Measurements from ENCODE around the gene CYTH4.

Gene CYTH4

DNA sequence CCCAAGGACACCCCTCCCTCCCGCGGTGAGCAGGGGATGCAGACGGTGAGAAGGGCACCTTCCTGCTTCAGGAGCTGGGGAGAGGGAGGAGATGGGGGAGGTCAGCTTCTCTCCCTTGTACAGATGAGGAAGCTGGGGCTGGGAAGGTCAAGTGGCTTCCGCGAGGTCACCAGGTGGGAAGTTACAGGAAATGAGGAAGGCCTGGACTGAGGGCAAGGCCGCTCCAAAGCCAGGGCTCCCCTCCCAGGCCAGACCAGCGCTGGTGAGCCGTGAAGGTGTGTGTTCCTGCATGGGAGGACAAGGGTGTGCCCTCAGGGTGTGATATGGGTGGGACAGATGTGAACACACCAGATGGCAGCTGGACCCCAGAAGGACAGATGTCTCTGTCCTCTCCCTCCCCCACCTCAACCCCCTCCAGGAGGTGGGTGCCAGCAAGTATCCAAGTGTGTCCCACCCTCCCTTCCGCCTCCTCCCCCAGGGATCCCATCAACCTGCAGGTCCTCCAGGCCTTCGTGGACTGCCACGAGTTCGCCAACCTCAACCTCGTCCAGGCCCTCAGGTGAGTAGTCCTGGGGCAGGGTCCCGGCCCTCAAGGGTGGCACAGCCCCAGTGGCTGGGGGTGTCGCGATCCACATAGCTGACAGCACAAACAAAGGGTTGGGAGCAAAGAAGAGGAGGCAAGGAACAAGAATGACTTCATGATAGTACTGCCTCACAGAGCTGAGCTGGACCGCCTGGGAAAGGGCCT, 16.6 kb downstream of the CYTH4 start:
- Histone ChIP-seq H3K4me3 (ENCODE audit: low read length) (no peak overlapping the region), H3K9me3 (ENCODE audit: control insufficient read depth, low read length) (no peaks in the 10 kb centered on the region), H3K36me3 (ENCODE audit: control insufficient read depth, insufficient read depth, low read length, severe bottlenecking) (no peaks in the 10 kb centered on the region), H3K4me1 (ENCODE audit: control insufficient read depth, insufficient read depth, low read length) (peaks cover 8% of the 10 kb centered on the region), H3K27me3 (replicated peaks; ENCODE audit: control insufficient read depth, insufficient read depth, low read length) (no peaks in the 10 kb centered on the region), H3K9ac (ENCODE audit: low read length) (no peak overlapping the region)
- no peak for DNase-seq (ENCODE audit: low read depth)

DNA sequence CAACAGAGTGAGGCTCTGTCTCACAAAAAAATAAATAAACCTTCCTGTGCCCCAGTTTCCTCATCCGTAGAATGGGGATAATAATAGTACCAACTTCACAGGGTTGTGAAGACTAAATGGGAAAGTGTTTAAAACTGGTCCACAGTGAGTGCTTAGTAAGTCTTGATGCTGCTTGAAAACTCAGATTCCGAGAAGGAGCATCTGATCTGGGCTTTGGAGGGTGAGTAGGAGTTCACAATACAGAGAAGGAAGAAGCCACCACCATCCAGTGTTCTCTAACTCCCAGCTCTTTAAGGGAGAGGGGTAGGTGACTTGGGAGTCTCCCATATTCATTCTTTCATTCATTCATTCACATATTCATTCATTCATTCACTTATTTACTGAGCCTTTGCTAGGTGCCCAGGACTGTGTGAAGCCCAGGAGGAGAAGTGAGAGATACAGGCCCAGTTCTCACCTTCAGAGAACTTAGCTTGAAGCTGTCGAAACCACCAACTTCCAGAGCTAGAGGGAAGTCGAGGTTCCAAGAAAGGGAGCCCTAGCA, 17.7 kb downstream of the CYTH4 start:
- Histone ChIP-seq H3K9ac (ENCODE audit: low read length) (no peak overlapping the region), H3K9me3 (ENCODE audit: control insufficient read depth, low read length) (no peaks in the 10 kb centered on the region), H3K4me1 (ENCODE audit: control insufficient read depth, insufficient read depth, low read length) (peaks cover 17% of the 10 kb centered on the region), H3K27me3 (replicated peaks; ENCODE audit: control insufficient read depth, insufficient read depth, low read length) (no peaks in the 10 kb centered on the region), H3K36me3 (ENCODE audit: control insufficient read depth, insufficient read depth, low read length, severe bottlenecking) (no peaks in the 10 kb centered on the region), H3K4me3 (ENCODE audit: low read length) (no peak overlapping the region)
- no peak for DNase-seq (ENCODE audit: low read depth)

DNA sequence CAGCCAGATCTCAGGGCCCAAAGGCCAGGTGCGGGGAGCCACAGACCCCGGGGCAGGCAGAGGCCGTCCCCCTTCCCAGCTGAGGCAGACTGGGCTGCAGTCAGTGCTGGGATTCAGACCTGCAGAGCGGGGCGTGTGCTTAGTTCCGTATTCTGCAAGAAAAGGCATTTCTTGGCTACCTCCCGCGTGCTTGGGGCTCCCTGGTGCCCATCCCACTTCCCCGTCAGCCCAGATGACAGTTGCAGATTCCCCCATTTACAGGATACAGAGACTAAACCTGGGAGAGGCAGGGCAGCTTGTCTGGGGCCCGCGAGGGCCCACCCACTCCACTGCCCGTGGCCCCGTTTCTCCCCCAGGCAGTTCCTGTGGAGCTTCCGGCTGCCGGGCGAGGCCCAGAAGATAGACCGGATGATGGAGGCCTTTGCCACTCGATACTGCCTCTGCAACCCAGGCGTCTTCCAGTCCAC, 18.3 kb downstream of the CYTH4 start:
- H3K4me3 ChIP-seq (ENCODE audit: low read length) = no peak overlapping the region
- H3K9ac ChIP-seq (ENCODE audit: low read length) = no peak overlapping the region
- H3K9me3 ChIP-seq (ENCODE audit: control insufficient read depth, low read length) = no peaks in the 10 kb centered on the region
- DNase-seq (ENCODE audit: low read depth) = no peak
- H3K27me3 ChIP-seq (replicated peaks; ENCODE audit: control insufficient read depth, insufficient read depth, low read length) = no peaks in the 10 kb centered on the region
- H3K4me1 ChIP-seq (ENCODE audit: control insufficient read depth, insufficient read depth, low read length) = peaks cover 17% of the 10 kb centered on the region
- H3K36me3 ChIP-seq (ENCODE audit: control insufficient read depth, insufficient read depth, low read length, severe bottlenecking) = no peaks in the 10 kb centered on the region

DNA sequence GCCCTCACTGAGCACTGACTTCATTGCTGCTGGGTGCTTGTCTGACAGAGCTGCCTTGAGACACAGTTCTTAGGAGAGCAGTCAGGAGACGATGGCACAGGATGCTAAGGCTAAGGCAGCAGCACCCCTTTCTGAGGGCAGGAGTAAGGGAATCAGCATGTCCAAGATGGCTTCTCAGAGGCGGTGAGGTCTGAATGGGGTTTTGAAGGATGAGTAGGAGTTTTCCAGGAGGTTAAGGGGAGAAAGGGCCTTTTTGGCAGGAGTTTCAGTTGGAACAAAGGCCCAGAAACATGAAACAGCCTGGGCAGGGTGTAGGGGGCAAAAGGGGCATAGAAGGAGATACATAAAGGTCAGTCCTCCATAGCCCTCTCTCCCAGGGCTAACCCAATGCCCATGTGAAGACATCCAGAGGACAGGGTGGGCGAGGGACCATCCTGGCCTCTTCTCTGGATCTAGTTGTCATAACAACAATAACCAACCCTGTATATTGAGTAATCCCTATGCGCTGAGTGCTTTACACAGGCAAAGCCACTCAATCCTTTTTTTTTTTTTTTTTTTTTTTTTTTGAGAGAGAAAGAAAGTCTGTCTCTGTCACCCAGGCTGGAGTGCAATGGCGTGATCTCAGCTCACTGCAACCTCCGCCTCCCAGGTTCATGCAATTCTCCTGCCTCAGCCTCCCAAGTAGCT, 19.0 kb downstream of the CYTH4 start:
- H3K36me3 ChIP-seq (ENCODE audit: control insufficient read depth, insufficient read depth, low read length, severe bottlenecking) = no peaks in the 10 kb centered on the region
- no peak overlapping the region for H3K9ac ChIP-seq (ENCODE audit: low read length)
- H3K4me3 ChIP-seq (ENCODE audit: low read length) = no peak overlapping the region
- DNase-seq (ENCODE audit: low read depth) = no peak
- H3K27me3 ChIP-seq (replicated peaks; ENCODE audit: control insufficient read depth, insufficient read depth, low read length) = no peaks in the 10 kb centered on the region
- H3K9me3 ChIP-seq (ENCODE audit: control insufficient read depth, low read length) = no peaks in the 10 kb centered on the region
- peaks cover 19% of the 10 kb centered on the region for H3K4me1 ChIP-seq (ENCODE audit: control insufficient read depth, insufficient read depth, low read length)

DNA sequence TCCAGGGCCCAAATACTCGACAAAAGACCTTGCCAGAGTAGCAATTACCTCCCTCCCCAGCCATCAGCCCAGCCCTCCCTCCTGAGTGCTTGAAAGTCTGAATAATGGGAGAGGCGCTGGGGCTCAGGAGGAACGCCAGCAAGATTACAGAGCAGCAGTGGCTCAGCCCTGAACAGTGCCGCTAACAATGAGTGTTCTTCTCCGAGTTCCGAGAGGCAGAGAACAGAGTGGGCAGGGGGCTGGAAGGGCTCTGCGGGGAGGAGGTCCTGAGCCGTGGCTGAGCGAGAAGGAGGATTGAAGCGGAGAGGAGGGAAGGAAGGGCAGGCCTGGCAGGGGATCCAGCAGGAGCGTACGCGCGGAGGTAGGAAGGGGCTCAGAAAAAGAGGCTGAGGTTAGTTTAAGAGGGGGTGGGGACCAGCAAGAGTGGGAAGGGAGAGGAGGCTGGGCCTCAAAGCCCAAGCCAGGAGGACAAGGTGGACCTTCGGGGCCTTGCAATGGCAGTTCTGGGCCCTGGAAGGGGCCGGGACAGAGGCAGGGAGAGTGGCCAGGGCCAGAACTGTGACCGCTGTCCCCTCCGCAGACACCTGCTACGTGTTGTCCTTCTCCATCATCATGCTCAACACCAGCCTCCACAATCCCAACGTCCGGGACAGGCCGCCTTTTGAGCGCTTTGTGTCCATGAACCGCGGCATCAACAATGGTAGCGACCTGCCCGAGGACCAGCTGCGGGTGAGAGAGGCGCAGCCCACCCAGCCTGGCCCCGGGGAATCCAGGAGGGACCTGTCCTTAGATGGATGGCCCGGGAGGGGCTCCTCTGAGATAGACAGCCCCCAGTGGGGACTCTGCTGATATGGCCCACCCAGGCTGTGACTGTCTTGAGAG, 20.6 kb downstream of the CYTH4 start:
- DNase-seq (ENCODE audit: low read depth) = no peak
- peaks cover 35% of the 10 kb centered on the region for H3K4me1 ChIP-seq (ENCODE audit: control insufficient read depth, insufficient read depth, low read length)
- no peaks in the 10 kb centered on the region for H3K36me3 ChIP-seq (ENCODE audit: control insufficient read depth, insufficient read depth, low read length, severe bottlenecking)
- no peaks in the 10 kb centered on the region for H3K27me3 ChIP-seq (replicated peaks; ENCODE audit: control insufficient read depth, insufficient read depth, low read length)
- H3K4me3 ChIP-seq (ENCODE audit: low read length) = no peak overlapping the region
- no peak overlapping the region for H3K9ac ChIP-seq (ENCODE audit: low read length)
- no peaks in the 10 kb centered on the region for H3K9me3 ChIP-seq (ENCODE audit: control insufficient read depth, low read length)

DNA sequence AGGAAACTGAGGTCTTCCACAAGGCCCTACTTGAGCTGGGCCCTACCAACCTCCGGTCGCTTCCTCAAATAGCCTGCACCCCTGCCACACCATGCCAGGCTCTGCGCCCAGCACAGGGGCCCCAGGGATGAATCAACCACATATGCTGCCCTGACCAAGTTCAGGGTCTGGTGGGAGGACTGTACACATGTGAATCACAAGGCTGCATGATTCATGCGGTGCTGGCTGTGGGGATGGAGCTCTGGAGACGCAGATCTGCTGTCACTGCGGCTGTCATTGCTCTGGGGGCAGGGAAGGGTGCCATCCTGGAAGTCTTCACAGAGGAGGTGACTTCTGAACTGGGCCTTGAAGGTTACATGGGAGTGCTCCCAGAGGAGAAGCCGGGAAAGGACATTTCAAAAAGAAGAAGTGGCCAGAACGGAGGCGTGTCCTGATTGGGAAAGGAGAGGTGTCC, 21.5 kb downstream of the CYTH4 start:
- Histone ChIP-seq H3K4me3 (ENCODE audit: low read length) (no peak overlapping the region), H3K9ac (ENCODE audit: low read length) (no peak overlapping the region), H3K9me3 (ENCODE audit: control insufficient read depth, low read length) (no peaks in the 10 kb centered on the region), H3K4me1 (ENCODE audit: control insufficient read depth, insufficient read depth, low read length) (peaks cover 37% of the 10 kb centered on the region), H3K36me3 (ENCODE audit: control insufficient read depth, insufficient read depth, low read length, severe bottlenecking) (no peaks in the 10 kb centered on the region), H3K27me3 (replicated peaks; ENCODE audit: control insufficient read depth, insufficient read depth, low read length) (no peaks in the 10 kb centered on the region)
- peak; percentile 87 for DNase-seq (ENCODE audit: low read depth)

DNA sequence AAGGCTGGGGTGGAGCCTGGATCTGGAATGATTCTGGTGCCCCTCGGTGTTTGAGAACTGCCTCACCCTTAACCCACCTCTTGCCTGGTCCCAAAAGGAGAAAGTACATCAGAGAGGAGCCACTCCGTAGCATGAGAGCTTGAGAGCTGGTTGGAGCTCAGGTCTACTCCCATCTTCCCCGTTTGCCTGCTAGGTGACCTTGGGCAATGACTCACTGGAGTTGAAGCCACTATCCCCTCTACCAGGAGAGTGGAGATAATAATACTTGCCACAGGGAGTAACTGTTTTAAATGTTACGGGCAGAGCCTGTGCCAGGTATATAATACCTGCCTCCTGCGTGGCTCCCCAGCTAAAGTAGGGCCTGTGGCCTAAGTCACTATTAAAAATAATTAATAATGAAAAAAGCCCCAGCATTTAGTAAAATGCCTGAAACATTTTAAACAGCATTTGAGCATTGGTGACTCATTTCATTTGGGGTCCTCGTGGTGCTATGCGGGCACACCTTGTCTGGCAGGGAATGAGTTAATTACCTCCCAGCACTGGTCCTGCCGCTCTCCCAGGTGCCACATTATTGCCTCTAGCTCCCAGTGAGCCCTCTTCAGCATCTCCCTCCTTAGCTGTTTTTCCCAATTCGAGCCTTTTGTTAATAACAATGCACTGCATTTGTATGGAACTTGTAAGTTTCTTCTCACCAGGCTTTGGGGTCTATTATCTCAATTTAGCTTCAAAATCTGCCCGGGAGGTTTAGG, 22.5 kb downstream of the CYTH4 start:
- Histone ChIP-seq H3K27me3 (replicated peaks; ENCODE audit: control insufficient read depth, insufficient read depth, low read length) (no peaks in the 10 kb centered on the region), H3K4me3 (ENCODE audit: low read length) (no peak overlapping the region), H3K9me3 (ENCODE audit: control insufficient read depth, low read length) (no peaks in the 10 kb centered on the region), H3K36me3 (ENCODE audit: control insufficient read depth, insufficient read depth, low read length, severe bottlenecking) (no peaks in the 10 kb centered on the region), H3K9ac (ENCODE audit: low read length) (no peak overlapping the region), H3K4me1 (ENCODE audit: control insufficient read depth, insufficient read depth, low read length) (peaks cover 37% of the 10 kb centered on the region)
- peak; percentile 27 for DNase-seq (ENCODE audit: low read depth)

DNA sequence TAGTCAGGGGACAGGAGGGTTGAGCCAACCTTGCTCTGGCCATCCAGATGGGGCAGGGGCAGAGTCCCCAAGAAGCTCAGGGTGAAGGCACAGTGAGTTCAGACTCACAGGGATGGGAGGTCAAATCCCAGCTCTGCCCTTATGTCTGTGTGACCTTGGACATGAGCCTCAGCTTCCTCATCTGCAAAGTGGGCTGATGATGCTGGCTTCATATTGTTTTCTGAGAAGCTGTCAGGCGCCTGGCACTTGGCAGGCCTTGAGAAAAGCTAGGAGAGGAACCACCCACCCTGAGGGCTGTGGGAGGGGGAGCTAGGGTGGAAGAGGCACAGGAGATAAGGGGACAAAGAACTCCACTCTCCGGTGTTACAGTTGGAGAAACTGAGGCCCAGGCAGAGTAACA, 23.6 kb downstream of the CYTH4 start:
- no peak overlapping the region for H3K4me3 ChIP-seq (ENCODE audit: low read length)
- peaks cover 37% of the 10 kb centered on the region for H3K4me1 ChIP-seq (ENCODE audit: control insufficient read depth, insufficient read depth, low read length)
- H3K36me3 ChIP-seq (ENCODE audit: control insufficient read depth, insufficient read depth, low read length, severe bottlenecking) = no peaks in the 10 kb centered on the region
- no peaks in the 10 kb centered on the region for H3K27me3 ChIP-seq (replicated peaks; ENCODE audit: control insufficient read depth, insufficient read depth, low read length)
- H3K9me3 ChIP-seq (ENCODE audit: control insufficient read depth, low read length) = no peaks in the 10 kb centered on the region
- H3K9ac ChIP-seq (ENCODE audit: low read length) = no peak overlapping the region
- no peak for DNase-seq (ENCODE audit: low read depth)

DNA sequence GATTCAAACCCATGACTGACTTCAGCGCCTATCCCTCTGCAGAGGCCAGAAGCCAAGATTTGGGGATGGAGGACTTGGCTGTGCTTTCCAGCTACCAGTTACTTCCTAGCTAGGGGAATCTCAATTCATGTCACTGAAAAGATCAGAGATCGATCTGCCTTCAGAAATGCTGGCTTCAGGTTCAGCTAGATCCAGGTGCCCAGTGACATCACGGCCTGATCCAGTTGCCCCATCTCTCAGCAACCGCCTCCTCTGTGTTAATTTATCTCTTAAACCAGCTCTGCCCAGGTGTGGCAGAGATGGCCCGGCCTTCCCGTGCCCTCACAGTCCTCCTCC, 24.2 kb downstream of the CYTH4 start:
- Histone ChIP-seq H3K27me3 (replicated peaks; ENCODE audit: control insufficient read depth, insufficient read depth, low read length) (no peaks in the 10 kb centered on the region), H3K4me3 (ENCODE audit: low read length) (no peak overlapping the region), H3K9ac (ENCODE audit: low read length) (peak overlapping the region; percentile 5), H3K9me3 (ENCODE audit: control insufficient read depth, low read length) (no peaks in the 10 kb centered on the region), H3K36me3 (ENCODE audit: control insufficient read depth, insufficient read depth, low read length, severe bottlenecking) (no peaks in the 10 kb centered on the region), H3K4me1 (ENCODE audit: control insufficient read depth, insufficient read depth, low read length) (peaks cover 37% of the 10 kb centered on the region)
- no peak for DNase-seq (ENCODE audit: low read depth)

DNA sequence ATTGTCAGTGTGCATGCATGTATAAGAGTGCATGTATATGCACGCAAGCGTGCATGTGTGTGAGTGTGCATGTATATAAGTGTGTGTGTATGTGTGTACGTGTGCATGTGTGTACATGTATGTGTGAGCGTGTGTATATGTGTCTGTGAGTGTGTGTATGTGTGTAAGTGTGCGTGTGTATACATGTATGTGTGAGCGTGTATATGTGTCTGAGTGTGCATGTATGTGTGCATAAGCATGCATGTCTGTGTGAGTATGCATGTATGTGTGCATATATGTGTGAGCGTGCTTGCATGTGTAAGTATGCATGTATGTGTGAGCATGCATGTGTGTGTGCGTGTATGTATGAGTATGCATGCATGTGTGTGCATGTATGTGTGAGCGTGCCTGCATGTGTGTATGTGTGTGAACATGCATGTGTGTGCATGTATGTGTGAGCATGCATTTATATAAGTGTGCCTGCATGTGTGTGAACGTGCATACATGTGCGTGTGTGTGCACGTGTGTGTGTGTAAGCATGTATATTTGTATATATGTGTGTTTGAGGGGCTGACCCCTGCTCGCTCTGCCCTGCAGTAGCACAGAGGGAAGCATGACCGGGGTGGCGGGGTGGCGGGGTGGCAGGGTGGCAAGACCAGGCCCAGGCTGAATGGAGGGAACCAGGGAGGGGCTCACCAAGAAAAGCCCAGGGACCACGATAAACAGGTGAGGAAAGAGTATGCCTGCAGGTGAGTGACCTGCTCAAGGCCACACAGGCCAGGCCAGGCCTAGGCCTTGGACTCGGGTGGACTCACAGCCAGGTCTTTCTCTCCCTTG, 26.3 kb downstream of the CYTH4 start:
- Histone ChIP-seq H3K9me3 (ENCODE audit: control insufficient read depth, low read length) (no peaks in the 10 kb centered on the region), H3K4me3 (ENCODE audit: low read length) (no peak overlapping the region), H3K36me3 (ENCODE audit: control insufficient read depth, insufficient read depth, low read length, severe bottlenecking) (no peaks in the 10 kb centered on the region), H3K4me1 (ENCODE audit: control insufficient read depth, insufficient read depth, low read length) (peaks cover 32% of the 10 kb centered on the region), H3K27me3 (replicated peaks; ENCODE audit: control insufficient read depth, insufficient read depth, low read length) (no peaks in the 10 kb centered on the region), H3K9ac (ENCODE audit: low read length) (no peak overlapping the region)
- DNase-seq (ENCODE audit: low read depth) = no peak

All from adipocyte (in vitro differentiated cells).